Measurements from ENCODE around the gene ETDC.

Gene ETDC

GRCh38 chrX:135347381-135348016 lies 38.2 kb downstream of the ETDC start:
- DNase-seq, result no peak

GRCh38 chrX:135354288-135354687 lies 45.0 kb downstream of the ETDC start:
- no peak for DNase-seq

Data from NCI-H510A (cell line).